GM18868 (cell line): Measurements from ENCODE around the gene C1QTNF8.

ENCODE experiments used
- ATAC-seq: cut with Tn5 transposase; IDR thresholded peaks from one replicate; pipeline ENCODE4 v1.9.1; 2021; ENCODE audit warnings: mild to moderate bottlenecking, moderate library complexity; ENCODE audit not compliant: unreplicated experiment

Gene C1QTNF8

GRCh38 chr16:1079786-1080525, 16.1 kb downstream of the C1QTNF8 start:
- ATAC-seq, result no peak

- no peak for ATAC-seq
These were observed 16.7 kb downstream of the C1QTNF8 start for GRCh38 chr16:1079341-1079740.

- ATAC-seq, result no peak
These were observed 17.4 kb downstream of the C1QTNF8 start for GRCh38 chr16:1078579-1079021.

GRCh38 chr16:1077877-1078578, 18.0 kb downstream of the C1QTNF8 start:
- no peak for ATAC-seq

GRCh38 chr16:1076801-1077576, 19.1 kb downstream of the C1QTNF8 start:
- ATAC-seq, result no peak

GRCh38 chr16:1075546-1075945, 20.5 kb downstream of the C1QTNF8 start:
- ATAC-seq, result no peak

GRCh38 chr16:1074379-1074649, 21.7 kb downstream of the C1QTNF8 start:
- ATAC-seq, result no peak

- no peak for ATAC-seq
These were observed 22.3 kb downstream of the C1QTNF8 start for GRCh38 chr16:1073566-1074378.

- ATAC-seq, result no peak
These were observed 22.8 kb downstream of the C1QTNF8 start for GRCh38 chr16:1073262-1073558.

- ATAC-seq, result no peak
These were observed 23.4 kb downstream of the C1QTNF8 start, which contains the start of gene SSTR5 for GRCh38 chr16:1072526-1073261. Gene SSTR5 (plus strand): TSS chr16:1072747. CDS start chr16:1078869, 6,122 bp downstream.

- no peak for ATAC-seq
These were observed 24.4 kb downstream of the C1QTNF8 start for GRCh38 chr16:1071561-1072225.

GRCh38 chr16:1070864-1071408, 25.1 kb downstream of the C1QTNF8 start:
- no peak for ATAC-seq

- ATAC-seq, result no peak
These were observed 25.8 kb downstream of the C1QTNF8 start for GRCh38 chr16:1070084-1070863.

GRCh38 chr16:1069154-1069553, 26.9 kb downstream of the C1QTNF8 start:
- ATAC-seq, result no peak

- no peak for ATAC-seq
These were observed 27.6 kb downstream of the C1QTNF8 start for GRCh38 chr16:1068451-1068850.

GRCh38 chr16:1067629-1068028, 28.4 kb downstream of the C1QTNF8 start:
- no peak for ATAC-seq

GRCh38 chr16:1066584-1067172, 29.4 kb downstream of the C1QTNF8 start:
- no peak for ATAC-seq

GRCh38 chr16:1065469-1066128, 30.4 kb downstream of the C1QTNF8 start:
- no peak for ATAC-seq
